A673 (cell line): ENCODE results near the gene IVNS1ABP. TPM values are rescaled to one million over a fixed set of nuclear protein-coding genes. Genes with fewer than 3 reads are reported as not detected.

Experiments used
- BruUV-seq: library from RNA; stranded (reverse); fragments of 400-500 nt; replicated peaks from 2 replicates; lab custom pipeline; 2021; lab: Mats Ljungman, UMichigan
- CTCF ChIA-PET: fragments of 300-600 bp; sonication (Branson Sonifier 250); formaldehyde crosslinking; loops from one replicate; lab custom pipeline; 2022; ENCODE audit warnings: antibody characterized with exemption; lab: Charles Lee
- POLR2A ChIA-PET: fragments of 300-600 bp; sonication (Branson Sonifier 250); formaldehyde crosslinking; loops from one replicate; lab custom pipeline; 2022; ENCODE audit warnings: antibody characterized with exemption; ENCODE audit not compliant: low non-redundant PET; lab: Charles Lee
- DNase-seq: peaks from one replicate; pipeline ENCODE4 v3.0.0-alpha.2; 2015; ENCODE audit warnings: low spot score
- H3K27ac ChIP-seq: fragments of 200-600 bp; sonication (generic); 2 replicates; pipeline ENCODE4 v1.5.1; 2016; ENCODE audit warnings: mixed run types, low read depth, mild to moderate bottlenecking, mixed read lengths, antibody characterized with exemption, low read length; ENCODE audit not compliant: poor library complexity, severe bottlenecking
- H3K27me3 ChIP-seq: fragments of 200-600 bp; sonication (generic); replicated peaks from 2 replicates; pipeline ENCODE4 v1.6.1; 2017; ENCODE audit warnings: mixed run types, low read depth, mild to moderate bottlenecking, mixed read lengths, antibody characterized with exemption, low read length; ENCODE audit not compliant: insufficient read depth, poor library complexity
- H3K36me3 ChIP-seq: fragments of 200-600 bp; sonication (generic); 2 replicates; pipeline ENCODE4 v1.6.1; 2016; ENCODE audit warnings: mixed run types, mild to moderate bottlenecking, mixed read lengths, antibody characterized with exemption, low read length; ENCODE audit not compliant: insufficient read depth, poor library complexity, severe bottlenecking
- H3K4me1 ChIP-seq: fragments of 200-600 bp; sonication (generic); 2 replicates; pipeline ENCODE4 v1.6.1; 2017; ENCODE audit warnings: mixed run types, mild to moderate bottlenecking, mixed read lengths, antibody characterized with exemption, low read length; ENCODE audit not compliant: insufficient read depth, poor library complexity, severe bottlenecking
- H3K4me3 ChIP-seq: fragments of 200-600 bp; sonication (generic); 2 replicates; pipeline ENCODE4 v1.5.1; 2016; ENCODE audit warnings: low read depth, mixed run types, mild to moderate bottlenecking, mixed read lengths, low read length; ENCODE audit not compliant: poor library complexity, severe bottlenecking
- H3K9me3 ChIP-seq: fragments of 200-600 bp; sonication (generic); 2 replicates; pipeline ENCODE4 v1.6.1; 2016; ENCODE audit warnings: mixed run types, low read depth, mild to moderate bottlenecking, mixed read lengths, antibody characterized with exemption, low read length; ENCODE audit not compliant: poor library complexity, severe bottlenecking
- EZH2 ChIP-seq: fragments of 200-600 bp; sonication (generic); IDR thresholded peaks from 2 replicates; pipeline ENCODE4 v1.6.1; 2017; ENCODE audit warnings: borderline replicate concordance, low read depth, mild to moderate bottlenecking, mixed read lengths, antibody characterized with exemption, low read length; ENCODE audit not compliant: poor library complexity, severe bottlenecking
- intact Hi-C: fragments of 100-400 bp; cut with micrococcal nuclease; formaldehyde crosslinking; loops from one replicate; pipeline ENCODE4 v1.10.0; 2022; ENCODE audit not compliant: unreplicated experiment
- total RNA-seq: library from RNA; stranded (reverse); gene quantifications from 2 replicates; pipeline ENCODE4 v1.2.3, GENCODE V29; 2021
- TF ChIP-seq, protein P1 (sequence below): fragments of 300-800, 200-600 bp; sonication (generic); conservative IDR thresholded peaks from 2 replicates; pipeline ENCODE4 v1.5.1; 2017; ENCODE audit warnings: low read depth, mild to moderate bottlenecking, antibody characterized with exemption, low read length, moderate library complexity, mixed read lengths

Gene IVNS1ABP
- total RNA-seq, 1 experiment from 2014 or later: 221 TPM

DNA sequence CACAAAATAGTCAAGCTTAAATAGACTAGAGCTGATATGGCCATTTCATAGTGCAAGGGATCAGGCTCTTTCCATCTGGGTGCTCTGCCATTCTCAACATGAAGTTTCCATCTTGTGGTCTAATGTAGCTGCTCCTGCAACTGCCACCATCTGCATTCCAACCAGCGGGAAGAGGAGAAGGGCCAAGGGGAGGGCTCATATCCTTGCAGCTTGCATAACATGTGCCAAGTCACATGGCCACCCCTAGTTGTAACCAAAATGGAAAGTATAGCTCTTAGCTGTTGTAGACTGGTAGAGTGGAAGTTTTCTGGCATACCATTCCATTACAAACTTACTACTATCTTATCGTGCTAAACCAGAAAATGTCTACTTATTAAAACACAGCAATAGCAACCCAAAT is 38.9 kb upstream of the IVNS1ABP start:
- Histone ChIP-seq H3K4me1 (peaks cover 12% of the 10 kb centered on the region), H3K4me3 (no peak overlapping the region), H3K36me3 (no peaks in the 10 kb centered on the region), H3K27me3 (no peaks in the 10 kb centered on the region), H3K9me3 (no peaks in the 10 kb centered on the region), H3K27ac (no peak overlapping the region)
- TF ChIP-seq, protein P1, sequence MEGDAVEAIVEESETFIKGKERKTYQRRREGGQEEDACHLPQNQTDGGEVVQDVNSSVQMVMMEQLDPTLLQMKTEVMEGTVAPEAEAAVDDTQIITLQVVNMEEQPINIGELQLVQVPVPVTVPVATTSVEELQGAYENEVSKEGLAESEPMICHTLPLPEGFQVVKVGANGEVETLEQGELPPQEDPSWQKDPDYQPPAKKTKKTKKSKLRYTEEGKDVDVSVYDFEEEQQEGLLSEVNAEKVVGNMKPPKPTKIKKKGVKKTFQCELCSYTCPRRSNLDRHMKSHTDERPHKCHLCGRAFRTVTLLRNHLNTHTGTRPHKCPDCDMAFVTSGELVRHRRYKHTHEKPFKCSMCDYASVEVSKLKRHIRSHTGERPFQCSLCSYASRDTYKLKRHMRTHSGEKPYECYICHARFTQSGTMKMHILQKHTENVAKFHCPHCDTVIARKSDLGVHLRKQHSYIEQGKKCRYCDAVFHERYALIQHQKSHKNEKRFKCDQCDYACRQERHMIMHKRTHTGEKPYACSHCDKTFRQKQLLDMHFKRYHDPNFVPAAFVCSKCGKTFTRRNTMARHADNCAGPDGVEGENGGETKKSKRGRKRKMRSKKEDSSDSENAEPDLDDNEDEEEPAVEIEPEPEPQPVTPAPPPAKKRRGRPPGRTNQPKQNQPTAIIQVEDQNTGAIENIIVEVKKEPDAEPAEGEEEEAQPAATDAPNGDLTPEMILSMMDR: no peak
- TF ChIP-seq EZH2: no peak
- CTCF ChIA-PET: no interaction called here
- intact Hi-C loops: no loop called here
- no peak for DNase-seq
- BruUV-seq: no TSS peak
- POLR2A ChIA-PET: no interaction called here

- no peaks in the 10 kb centered on the region for H3K27me3 ChIP-seq
- POLR2A ChIA-PET: no interaction called here
- no peak for TF ChIP-seq EZH2
- TF ChIP-seq, protein P1: no peak
- H3K4me1 ChIP-seq: peaks cover 12% of the 10 kb centered on the region
- BruUV-seq: no TSS peak
- intact Hi-C loops: no loop called here
- DNase-seq: no peak
- no peaks in the 10 kb centered on the region for H3K36me3 ChIP-seq
- H3K4me3 ChIP-seq: no peak overlapping the region
- no peaks in the 10 kb centered on the region for H3K9me3 ChIP-seq
- CTCF ChIA-PET: no interaction called here
- H3K27ac ChIP-seq: no peak overlapping the region
Observed at GRCh38 chr1:185353124-185353523, 36.1 kb upstream of the IVNS1ABP start.

GRCh38 chr1:185351734-185352466 is 34.9 kb upstream of the IVNS1ABP start:
- Histone ChIP-seq H3K4me1 (peaks cover 12% of the 10 kb centered on the region), H3K27ac (no peak overlapping the region), H3K4me3 (no peak overlapping the region), H3K27me3 (no peaks in the 10 kb centered on the region), H3K9me3 (no peaks in the 10 kb centered on the region), H3K36me3 (no peaks in the 10 kb centered on the region)
- DNase-seq: peak; percentile 55
- intact Hi-C loops: no loop called here
- TF ChIP-seq, protein P1: no peak
- TF ChIP-seq EZH2: no peak
- CTCF ChIA-PET: no interaction called here
- BruUV-seq: no TSS peak
- POLR2A ChIA-PET: no interaction called here
